Lower leg skin (tissue), 4 donors: ENCODE measurements around the gene ZNF25. TPM values are rescaled to one million over a fixed set of nuclear protein-coding genes. Genes with fewer than 3 reads are reported as not detected.
"Not testable (repeated sequence)": the region's sequence is repeated elsewhere in the genome, so short reads cannot be mapped to it uniquely, and the experiment has no call there.

ENCODE experiments used
- DNase-seq, 2 donors: peaks; one replicate each; pipeline ENCODE4 v3.0.0-alpha.2; 2019; ENCODE audit warnings: low spot score in 2 of 2
- H3K4me3 ChIP-seq: fragments of 200-600 bp; sonication (generic); 2 replicates; pipeline ENCODE4 v1.5.1; 2017; ENCODE audit warnings: mild to moderate bottlenecking, low read depth; ENCODE audit not compliant: poor library complexity, severe bottlenecking
- POLR2A ChIP-seq, 2 donors: fragments of 450-650 bp; IDR thresholded peaks; one replicate each; pipeline ENCODE4 v1.6.1; 2016 to 2017; ENCODE audit warnings: antibody characterized with exemption in 2 of 2, mild to moderate bottlenecking in 1 of 2, moderate library complexity in 1 of 2
- WGBS, 2 donors: methylation state at CpG; one replicate each; pipeline ENCODE4 v1.1.5; 2018; 5-methylcytosine and 5-hydroxymethylcytosine counted together
- intact Hi-C: fragments of 100-400 bp; cut with DNase I; formaldehyde crosslinking; loops from one replicate; pipeline ENCODE4 v1.15.0; 2023; ENCODE audit warnings: low total_unique reads
- total RNA-seq, 4 donors: library from RNA; depleted of rRNA; stranded (reverse); fragments of >200 nt; gene quantifications; one replicate each; pipeline ENCODE4 v1.1.0, GENCODE V29; 2016
- TF ChIP-seq, protein P1 (sequence below), 3 donors: fragments of 450-650 bp; IDR thresholded peaks; one replicate each; pipeline ENCODE4 v1.5.1; 2016; ENCODE audit warnings: antibody characterized with exemption in 3 of 3, mild to moderate bottlenecking in 3 of 3, moderate library complexity in 2 of 3

ZNF25 gene
- total RNA-seq, 4 donors from 2014 or later: 5.3 to 9.2 (median 7.7) TPM

DNA sequence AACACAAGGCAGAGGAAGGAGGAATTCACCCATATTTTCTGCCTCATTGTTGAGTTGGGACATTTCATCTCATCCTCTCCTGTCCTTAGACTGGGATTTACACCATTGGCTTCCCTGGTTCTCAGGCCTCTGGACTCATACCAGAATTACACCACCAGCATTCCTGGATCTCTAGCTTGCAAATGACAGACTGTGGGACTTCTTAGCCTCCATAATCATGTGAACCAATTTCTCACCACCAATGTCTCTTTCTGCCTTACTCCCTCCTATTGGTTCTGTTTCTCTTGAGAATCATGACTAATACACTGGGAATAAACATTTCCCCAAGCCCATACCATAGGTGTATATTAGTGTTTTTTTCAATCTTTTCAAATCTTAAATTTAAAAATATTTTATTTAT lies 31.1 kb upstream of the ZNF25 start:
- no peak overlapping the region for H3K4me3 ChIP-seq
- TF ChIP-seq, protein P1, sequence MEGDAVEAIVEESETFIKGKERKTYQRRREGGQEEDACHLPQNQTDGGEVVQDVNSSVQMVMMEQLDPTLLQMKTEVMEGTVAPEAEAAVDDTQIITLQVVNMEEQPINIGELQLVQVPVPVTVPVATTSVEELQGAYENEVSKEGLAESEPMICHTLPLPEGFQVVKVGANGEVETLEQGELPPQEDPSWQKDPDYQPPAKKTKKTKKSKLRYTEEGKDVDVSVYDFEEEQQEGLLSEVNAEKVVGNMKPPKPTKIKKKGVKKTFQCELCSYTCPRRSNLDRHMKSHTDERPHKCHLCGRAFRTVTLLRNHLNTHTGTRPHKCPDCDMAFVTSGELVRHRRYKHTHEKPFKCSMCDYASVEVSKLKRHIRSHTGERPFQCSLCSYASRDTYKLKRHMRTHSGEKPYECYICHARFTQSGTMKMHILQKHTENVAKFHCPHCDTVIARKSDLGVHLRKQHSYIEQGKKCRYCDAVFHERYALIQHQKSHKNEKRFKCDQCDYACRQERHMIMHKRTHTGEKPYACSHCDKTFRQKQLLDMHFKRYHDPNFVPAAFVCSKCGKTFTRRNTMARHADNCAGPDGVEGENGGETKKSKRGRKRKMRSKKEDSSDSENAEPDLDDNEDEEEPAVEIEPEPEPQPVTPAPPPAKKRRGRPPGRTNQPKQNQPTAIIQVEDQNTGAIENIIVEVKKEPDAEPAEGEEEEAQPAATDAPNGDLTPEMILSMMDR (IDR thresholded peaks at IDR 0.05): no peak
- no peak for TF ChIP-seq POLR2A (IDR thresholded peaks at IDR 0.05)
- intact Hi-C loops: no loop called here
- DNase-seq: no peak

DNA sequence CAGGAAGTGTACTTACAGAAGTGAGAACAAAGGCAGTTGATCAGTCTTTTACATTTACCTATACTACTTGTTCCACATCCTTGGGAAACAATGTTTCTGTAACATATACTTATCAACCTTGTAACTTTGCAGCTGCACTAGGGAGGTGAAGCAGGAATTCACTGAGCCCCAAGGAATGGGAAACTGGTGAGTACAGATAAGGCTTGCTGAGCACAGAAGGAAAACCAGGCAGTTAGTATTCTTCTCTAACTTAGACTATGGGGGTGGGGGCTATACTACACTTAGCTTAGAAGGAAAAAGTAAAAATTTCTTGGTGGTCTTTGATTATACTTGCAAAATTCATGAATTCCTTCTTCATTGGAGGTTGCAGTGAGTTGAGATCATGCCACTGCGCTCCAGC lies 27.1 kb upstream of the ZNF25 start:
- no peak for DNase-seq
- no peak overlapping the region for H3K4me3 ChIP-seq
- 91 to 100% methylated on average over 1 of the region's 1 CpG for WGBS, 2 donors
- intact Hi-C loops: no loop called here
- TF ChIP-seq POLR2A (IDR thresholded peaks at IDR 0.05): no peak
- TF ChIP-seq, protein P1 (IDR thresholded peaks at IDR 0.05): no peak

DNA sequence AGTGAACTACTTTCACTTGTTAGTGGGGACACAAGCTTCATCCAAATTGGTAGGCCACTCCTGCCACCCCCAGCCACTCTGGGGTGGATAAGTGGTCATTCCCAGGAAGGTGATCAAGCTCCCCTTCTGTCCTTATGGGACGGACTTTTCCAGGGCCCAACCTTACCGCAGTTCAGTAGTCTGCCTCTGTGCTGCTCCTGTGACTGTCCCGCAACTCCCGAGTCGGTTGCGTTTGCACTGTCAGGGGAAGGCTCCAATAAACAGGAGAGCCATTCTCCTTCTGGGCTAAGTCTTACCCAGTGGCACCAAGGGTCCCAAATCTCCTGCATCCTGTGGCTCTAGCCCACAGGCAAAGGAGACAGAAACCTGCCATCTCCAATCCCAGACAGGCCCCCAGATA lies 26.6 kb upstream of the ZNF25 start:
- H3K4me3 ChIP-seq: no peak overlapping the region
- intact Hi-C loops: no loop called here
- 95 to 97% methylated on average over 6 of the region's 6 CpGs for WGBS, 2 donors
- TF ChIP-seq, protein P1 (IDR thresholded peaks at IDR 0.05): no peak
- no peak for TF ChIP-seq POLR2A (IDR thresholded peaks at IDR 0.05)
- DNase-seq: no peak

DNA sequence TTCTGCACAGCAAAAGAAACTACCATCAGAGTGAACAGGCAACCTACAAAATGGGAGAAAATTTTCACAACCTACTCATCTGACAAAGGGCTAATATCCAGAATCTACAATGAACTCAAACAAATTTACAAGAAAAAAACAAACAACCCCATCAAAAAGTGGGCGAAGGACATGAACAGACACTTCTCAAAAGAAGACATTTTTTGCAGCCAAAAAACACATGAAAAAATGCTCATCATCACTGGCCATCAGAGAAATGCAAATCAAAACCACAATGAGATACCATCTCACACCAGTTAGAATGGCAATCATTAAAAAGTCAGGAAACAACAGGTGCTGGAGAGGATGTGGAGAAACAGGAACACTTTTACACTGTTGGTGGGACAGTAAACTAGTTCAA lies 24.0 kb upstream of the ZNF25 start:
- intact Hi-C loops, DNase-seq, H3K4me3 ChIP-seq: not testable (repeated sequence)
- 79 to 100% methylated on average over 1 of the region's 1 CpG for WGBS, 2 donors

DNA sequence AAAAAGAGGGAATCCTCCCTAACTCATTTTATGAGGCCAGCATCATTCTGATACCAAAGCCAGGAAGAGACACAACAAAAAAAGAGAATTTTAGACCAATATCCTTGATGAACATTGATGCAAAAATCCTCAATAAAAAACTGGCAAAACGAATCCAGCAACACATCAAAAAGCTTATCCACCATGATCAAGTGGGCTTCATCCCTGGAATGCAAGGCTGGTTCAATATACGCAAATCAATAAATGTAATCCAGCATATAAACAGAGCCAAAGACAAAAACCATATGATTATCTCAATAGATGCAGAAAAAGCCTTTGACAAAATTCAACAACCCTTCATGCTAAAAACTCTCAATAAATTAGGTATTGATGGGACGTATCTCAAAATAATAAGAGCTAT lies 22.5 kb upstream of the ZNF25 start:
- intact Hi-C loops, DNase-seq, H3K4me3 ChIP-seq: not testable (repeated sequence)
- 64 to 77% methylated on average over 2 of the region's 3 CpGs for WGBS, 2 donors

DNA sequence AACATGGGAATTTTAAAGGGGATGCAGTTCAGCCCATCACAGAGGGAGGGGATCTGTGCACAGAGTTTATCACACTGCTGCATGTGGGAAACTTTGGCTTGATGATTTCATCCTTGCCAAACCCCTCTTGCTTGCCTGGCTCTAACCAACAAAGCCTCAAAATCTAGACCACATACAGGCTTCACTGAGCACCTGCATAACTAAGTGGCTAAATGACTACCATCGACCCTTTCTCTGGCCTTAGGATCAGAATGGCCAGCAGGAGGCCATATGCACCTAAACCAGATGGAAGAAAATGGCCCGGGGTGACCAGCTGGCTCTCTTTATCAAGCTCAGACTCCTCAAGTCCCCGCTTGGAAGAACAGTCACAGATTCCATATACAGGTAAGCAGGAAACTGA lies 15.6 kb upstream of the ZNF25 start:
- intact Hi-C loops: no loop called here
- DNase-seq: no peak
- no peak overlapping the region for H3K4me3 ChIP-seq
- 75 to 77% methylated on average over 3 of the region's 3 CpGs for WGBS, 2 donors
- no peak for TF ChIP-seq POLR2A (IDR thresholded peaks at IDR 0.05)
- TF ChIP-seq, protein P1 (IDR thresholded peaks at IDR 0.05): no peak

DNA sequence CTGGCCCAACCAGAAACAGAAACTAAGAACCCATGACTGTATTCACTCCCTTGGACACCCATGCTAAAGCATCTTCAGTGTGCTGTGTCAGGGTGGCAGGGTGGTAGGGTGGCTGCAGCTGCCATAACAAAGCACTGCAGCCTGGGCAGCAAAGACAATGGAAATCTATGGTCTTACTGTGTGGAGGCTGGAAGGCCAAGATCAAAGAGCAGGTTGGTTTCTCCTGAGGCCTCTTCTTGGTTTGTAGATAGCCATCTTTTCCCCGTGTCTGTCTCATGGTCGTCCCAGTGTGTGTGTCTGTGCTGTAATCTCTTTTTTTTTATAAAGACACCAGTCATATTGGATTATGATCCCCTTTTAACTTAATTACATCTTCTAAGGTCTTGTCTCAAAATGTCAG lies 15.2 kb upstream of the ZNF25 start:
- intact Hi-C loops: no loop called here
- TF ChIP-seq POLR2A (IDR thresholded peaks at IDR 0.05): no peak
- TF ChIP-seq, protein P1 (IDR thresholded peaks at IDR 0.05): no peak
- no peak for DNase-seq
- WGBS, 2 donors: 74 to 77% methylated on average over 2 of the region's 2 CpGs
- no peak overlapping the region for H3K4me3 ChIP-seq
